Liver (tissue), 9 donors: Measurements from ENCODE around the gene TDRD7. TPM values are rescaled to one million over a fixed set of nuclear protein-coding genes. Genes with fewer than 3 reads are reported as not detected.
A peak's percentile ranks its signal among the peaks of the same experiment; 100 is the strongest.

ENCODE experiments used
- DNase-seq: peaks from one replicate; pipeline ENCODE4 v3.0.0-alpha.2; 2017; ENCODE audit warnings: low spot score
- H3K27ac ChIP-seq, 2 donors: one replicate each; pipeline ENCODE4 v1.7.0; 2013; ENCODE audit warnings: inconsistent platforms in 2 of 2, low read length in 2 of 2, control low read depth in 1 of 2, low read depth in 1 of 2, mild to moderate bottlenecking in 1 of 2
- H3K27me3 ChIP-seq, 4 donors: one replicate each; pipeline versions ENCODE4 v1.6.1 to v1.7.0; 2013; ENCODE audit warnings: low read length in 3 of 4, inconsistent platforms in 1 of 4, mild to moderate bottlenecking in 1 of 4, moderate library complexity in 1 of 4; ENCODE audit not compliant: control insufficient read depth in 4 of 4, insufficient read depth in 4 of 4
- H3K36me3 ChIP-seq, 4 donors: one replicate each; pipeline versions ENCODE4 v1.6.1 to v1.7.0; 2013; ENCODE audit warnings: low read length in 3 of 4, mild to moderate bottlenecking in 3 of 4, low read depth in 1 of 4, moderate library complexity in 1 of 4; ENCODE audit not compliant: control insufficient read depth in 4 of 4, insufficient read depth in 3 of 4
- H3K4me1 ChIP-seq, 4 donors: one replicate each; pipeline versions ENCODE4 v1.6.1 to v1.7.0; 2013; ENCODE audit warnings: low read length in 3 of 4, mild to moderate bottlenecking in 3 of 4, moderate library complexity in 1 of 4; ENCODE audit not compliant: control insufficient read depth in 4 of 4, insufficient read depth in 4 of 4
- H3K4me3 ChIP-seq, 3 donors: one replicate each; pipeline versions ENCODE4 v1.6.1 to v1.7.0; 2013; ENCODE audit warnings: low read length in 3 of 3, control low read depth in 1 of 3, low read depth in 1 of 3, mild to moderate bottlenecking in 1 of 3
- H3K9ac ChIP-seq, 2 donors: one replicate each; pipeline ENCODE4 v1.7.0; 2013; ENCODE audit warnings: low read length in 2 of 2, mild to moderate bottlenecking in 2 of 2, moderate library complexity in 2 of 2, control low read depth in 1 of 2, low read depth in 1 of 2
- H3K9me3 ChIP-seq, 4 donors: one replicate each; pipeline versions ENCODE4 v1.6.1 to v1.7.0; 2013; ENCODE audit warnings: low read length in 3 of 4; ENCODE audit not compliant: control insufficient read depth in 4 of 4
- ATF3 ChIP-seq: IDR thresholded peaks from 2 replicates; pipeline ENCODE4 v1.6.1; 2016; ENCODE audit warnings: antibody characterized with exemption
- CTCF ChIP-seq: fragments of 150-350 bp; IDR thresholded peaks from 2 replicates; pipeline ENCODE4 v1.5.1; 2017; ENCODE audit warnings: improper control_type of control experiment, low read depth, low read length; ENCODE audit not compliant: missing input control
- EGR1 ChIP-seq, 2 donors: IDR thresholded peaks; 2 replicates each; pipeline ENCODE4 v1.6.1; 2016 to 2018; ENCODE audit warnings: antibody characterized with exemption in 2 of 2, low read depth in 2 of 2
- FOXA1 ChIP-seq: IDR thresholded peaks from 2 replicates; pipeline ENCODE4 v1.6.1; 2016; ENCODE audit warnings: antibody characterized with exemption
- FOXA2 ChIP-seq: IDR thresholded peaks from 2 replicates; pipeline ENCODE4 v1.6.1; 2016; ENCODE audit warnings: antibody characterized with exemption
- GABPA ChIP-seq, 2 donors: IDR thresholded peaks in 1 of 2; conservative IDR thresholded peaks in 1 of 2; 2 replicates each; pipeline ENCODE4 v1.6.1; 2016; ENCODE audit warnings: antibody characterized with exemption in 2 of 2, mild to moderate bottlenecking in 1 of 2, moderate library complexity in 1 of 2
- HNF4G ChIP-seq: IDR thresholded peaks from 2 replicates; pipeline ENCODE4 v1.6.1; 2016; ENCODE audit warnings: antibody characterized with exemption
- JUND ChIP-seq, 2 donors: IDR thresholded peaks; 2 replicates each; pipeline ENCODE4 v1.6.1; 2016; ENCODE audit warnings: antibody characterized with exemption in 2 of 2
- MAX ChIP-seq: IDR thresholded peaks from 2 replicates; pipeline ENCODE4 v1.6.1; 2016; ENCODE audit warnings: antibody characterized with exemption
- RAD21 ChIP-seq, 2 donors: IDR thresholded peaks; 2 replicates each; pipeline ENCODE4 v1.6.1; 2016; ENCODE audit warnings: antibody characterized with exemption in 2 of 2, mild to moderate bottlenecking in 2 of 2
- REST ChIP-seq: IDR thresholded peaks from 2 replicates; pipeline ENCODE4 v1.6.1; 2016; ENCODE audit warnings: antibody characterized with exemption, mild to moderate bottlenecking
- TAF1 ChIP-seq: conservative IDR thresholded peaks from 2 replicates; pipeline ENCODE4 v1.6.1; 2016; ENCODE audit warnings: antibody characterized with exemption, mild to moderate bottlenecking
- ZBTB33 ChIP-seq: IDR thresholded peaks from 2 replicates; pipeline ENCODE4 v1.6.1; 2016; ENCODE audit warnings: antibody characterized with exemption
- WGBS: extraction: QIAGEN DNeasy Blood & Tissue Kit; methylation state at CpG from one replicate; pipeline ENCODE4 v1.1.7; 2013; 5-methylcytosine and 5-hydroxymethylcytosine counted together
- polyA plus RNA-seq, 2 donors: library from polyadenylated mRNA; stranded (reverse) in 1 of 2; unstranded in 1 of 2; fragments of 200-250 nt in 1 of 2; fragments of >200 nt in 1 of 2; fragmentation: Nextera tagmentation in 1 of 2; extraction: Ambion mirVana in 1 of 2; gene quantifications; one replicate each; pipeline versions ENCODE4 v1.2.1 to v1.2.3, GENCODE V29; 2013 to 2015
- total RNA-seq, 2 donors: library from RNA; depleted of rRNA; stranded (reverse); fragments of >200 nt; gene quantifications; one replicate each; pipeline ENCODE4 v1.2.3, GENCODE V29; 2014
- donor health status: healthy.
- donor health status: healthy.
- donor health status: healthy.
- donor health status: healthy.
- donor health status: healthy.

The TDRD7 gene
- total and polyA plus RNA-seq, 4 donors, result 3.6 to 6.9 (median 5.4) TPM

GRCh38 chr9:97398999-97399758, 12.7 kb upstream of the TDRD7 start (continued):
- TF ChIP-seq CTCF (peak; percentile 98), HNF4G (no peak), FOXA2 (no peak), ATF3 (no peak)

- no peaks in the 10 kb centered on the region for H3K27me3 ChIP-seq
- no peak overlapping the region for H3K4me3 ChIP-seq
- TF ChIP-seq TAF1 (no peak), JUND (IDR thresholded peaks at IDR 0.05) (no peak), ATF3 (no peak), GABPA (IDR thresholded peaks at IDR 0.05 in 1 of 2, conservative IDR thresholded peaks at IDR 0.05 in 1 of 2) (no peak), FOXA1 (no peak), RAD21 (IDR thresholded peaks at IDR 0.05) (no peak), REST (no peak), FOXA2 (no peak), EGR1 (IDR thresholded peaks at IDR 0.05; ENCODE audit: low read depth in 2 of 2) (no peak)
- peaks cover 5 to 15% (median 10%) of the 10 kb centered on the region in 4 donors for H3K4me1 ChIP-seq
- no peak for DNase-seq
- H3K9ac ChIP-seq, result no peak overlapping the region
- WGBS, result 96% methylated on average over 4 of the region's 4 CpGs
- H3K27ac ChIP-seq, result no peak overlapping the region
- H3K36me3 ChIP-seq, result no peaks in the 10 kb centered on the region
- H3K9me3 ChIP-seq, result peaks cover 0 to 4% (median 1%) of the 10 kb centered on the region in 4 donors
Measured at GRCh38 chr9:97403746-97404316, 8.1 kb upstream of the TDRD7 start.

GRCh38 chr9:97405551-97405950, 6.3 kb upstream of the TDRD7 start:
- no peak for TF ChIP-seq JUND (IDR thresholded peaks at IDR 0.05)
- no peak for TF ChIP-seq ZBTB33
- TF ChIP-seq MAX, result no peak
- TF ChIP-seq RAD21 (IDR thresholded peaks at IDR 0.05), result no peak
- no peak for TF ChIP-seq ATF3
- H3K27me3 ChIP-seq, result no peaks in the 10 kb centered on the region
- H3K4me1 ChIP-seq, result peaks cover 5 to 15% (median 9%) of the 10 kb centered on the region in 4 donors
- H3K27ac ChIP-seq, result no peak overlapping the region
- no peak for DNase-seq
- no peak overlapping the region for H3K4me3 ChIP-seq
- H3K36me3 ChIP-seq, result no peaks in the 10 kb centered on the region
- 28% methylated on average over 2 of the region's 2 CpGs for WGBS
- H3K9me3 ChIP-seq, result peaks cover 0 to 4% (median 1%) of the 10 kb centered on the region in 4 donors
- H3K9ac ChIP-seq, result no peak overlapping the region
